AG04449 (cell line): Measurements from ENCODE around the gene DGCR2.

Experiments used
- CTCF ChIA-PET: fragments of 350-600 bp; formaldehyde crosslinking; extraction: SDS; loops from one replicate; lab custom pipeline; 2021; ENCODE audit warnings: antibody characterized with exemption; lab: Yijun Ruan, JAX
- POLR2A ChIA-PET: fragments of 400-600, 350-600 bp; formaldehyde crosslinking; extraction: SDS; loops from one replicate; lab custom pipeline; 2020; ENCODE audit warnings: antibody characterized with exemption, inconsistent platforms; lab: Yijun Ruan, JAX
- DNase-seq: peaks from one replicate; pipeline ENCODE4 v3.0.0-alpha.2; 2010; ENCODE audit warnings: low read depth, low spot score
- H3K4me3 ChIP-seq: 2 replicates; pipeline ENCODE4 v1.5.1; 2011; ENCODE audit warnings: low read depth, mild to moderate bottlenecking, control low read depth, low read length
- CTCF ChIP-seq: IDR thresholded peaks from one replicate; pipeline ENCODE4 v1.5.1; 2011; ENCODE audit warnings: mild to moderate bottlenecking, moderate library complexity, low read length, control low read depth, inconsistent platforms; ENCODE audit not compliant: insufficient read depth; ENCODE audit errors: missing control alignments

The DGCR2 gene

GRCh38 chr22:19126309-19127273 lies 4.4 kb upstream of the DGCR2 start:
- ChIA-PET CTCF (interaction anchor here (1.0 to 1.8 kb wide), 2 partner anchors 18 kb away, joined by 4 to 8 read pairs; partner anchors contain the start of gene ESS2), POLR2A (interaction anchor here (1.4 kb wide), 1 partner anchor 18 kb away, joined by 4 read pairs; the partner anchor contains the start of gene ESS2)
- no peak overlapping the region for H3K4me3 ChIP-seq
- no peak for DNase-seq
- no peak for TF ChIP-seq CTCF

- POLR2A ChIA-PET: interaction anchor here (0.8 kb wide), 1 partner anchor 19 kb away, joined by 3 read pairs; the partner anchor contains the start of gene ESS2
- DNase-seq: no peak
- no peak overlapping the region for H3K4me3 ChIP-seq
- CTCF ChIA-PET: interaction anchor here (1.8 kb wide), 1 partner anchor 19 kb away, joined by 8 read pairs; the partner anchor contains the start of gene ESS2
- no peak for TF ChIP-seq CTCF
Measured at GRCh38 chr22:19125474-19126308, 3.5 kb upstream of the DGCR2 start.

- ChIA-PET POLR2A (interaction anchor here (0.8 kb wide), 1 partner anchor 20 kb away, joined by 3 read pairs; the partner anchor contains the start of gene ESS2), CTCF (interaction anchor here (1.8 kb wide), 1 partner anchor 20 kb away, joined by 8 read pairs; the partner anchor contains the start of gene ESS2)
- no peak for TF ChIP-seq CTCF
- no peak for DNase-seq
- H3K4me3 ChIP-seq: no peak overlapping the region
Measured at GRCh38 chr22:19125011-19125410, 2.8 kb upstream of the DGCR2 start.

- ChIA-PET POLR2A (no interaction called here), CTCF (interaction anchor here (1.8 kb wide), 1 partner anchor 20 kb away, joined by 8 read pairs; the partner anchor contains the start of gene ESS2)
- DNase-seq: no peak
- TF ChIP-seq CTCF: no peak
- no peak overlapping the region for H3K4me3 ChIP-seq
Measured at GRCh38 chr22:19124377-19124776, 2.2 kb upstream of the DGCR2 start.

- ChIA-PET CTCF (no interaction called here), POLR2A (no interaction called here)
- H3K4me3 ChIP-seq: no peak overlapping the region
- DNase-seq: no peak
- TF ChIP-seq CTCF: no peak
Measured at GRCh38 chr22:19123936-19124335, 1.7 kb upstream of the DGCR2 start.
